ENCODE data around the gene DISC1.
A peak's percentile ranks its signal among the peaks of the same experiment; 100 is the strongest.
"Not testable (repeated sequence)": the region's sequence is repeated elsewhere in the genome, so short reads cannot be mapped to it uniquely, and the experiment has no call there.

DISC1 gene

GRCh38 chr1:231933711-231934626, 307.4 kb downstream of the DISC1 start:
- no peak for DNase-seq (ENCODE audit: low read depth)

- DNase-seq (ENCODE audit: low read depth) = no peak
Observed at GRCh38 chr1:231934797-231935196, 308.2 kb downstream of the DISC1 start.

GRCh38 chr1:231935856-231936255, 309.3 kb downstream of the DISC1 start:
- DNase-seq (ENCODE audit: low read depth) = no peak

- DNase-seq (ENCODE audit: low read depth) = no peak
Observed at GRCh38 chr1:231936983-231937775, 310.6 kb downstream of the DISC1 start.

GRCh38 chr1:231938211-231938610, 311.6 kb downstream of the DISC1 start:
- DNase-seq (ENCODE audit: low read depth) = no peak

- DNase-seq (ENCODE audit: low read depth) = no peak
Observed at GRCh38 chr1:231938711-231939110, 312.1 kb downstream of the DISC1 start.

GRCh38 chr1:231939118-231939517, 312.5 kb downstream of the DISC1 start:
- DNase-seq (ENCODE audit: low read depth) = no peak

GRCh38 chr1:231940116-231940515, 313.5 kb downstream of the DISC1 start:
- DNase-seq (ENCODE audit: low read depth) = no peak

- DNase-seq (ENCODE audit: low read depth) = no peak
Observed at GRCh38 chr1:231940701-231941100, 314.1 kb downstream of the DISC1 start.

- no peak for DNase-seq (ENCODE audit: low read depth)
Observed at GRCh38 chr1:231943084-231943483, 316.5 kb downstream of the DISC1 start.

GRCh38 chr1:231948102-231948501, 321.5 kb downstream of the DISC1 start:
- DNase-seq (ENCODE audit: low read depth) = not testable (repeated sequence)

- DNase-seq (ENCODE audit: low read depth) = no peak
Observed at GRCh38 chr1:231949277-231950091, 322.9 kb downstream of the DISC1 start.

GRCh38 chr1:231950331-231951128, 323.9 kb downstream of the DISC1 start:
- DNase-seq (ENCODE audit: low read depth) = no peak

- DNase-seq (ENCODE audit: low read depth) = peak; percentile 77
Observed at GRCh38 chr1:231951374-231951773, 324.8 kb downstream of the DISC1 start.

- no peak for DNase-seq (ENCODE audit: low read depth)
Observed at GRCh38 chr1:231952154-231952553, 325.6 kb downstream of the DISC1 start.

GRCh38 chr1:231953660-231954059, 327.1 kb downstream of the DISC1 start:
- no peak for DNase-seq (ENCODE audit: low read depth)

GRCh38 chr1:231954751-231955150, 328.2 kb downstream of the DISC1 start:
- no peak for DNase-seq (ENCODE audit: low read depth)

- no peak for DNase-seq (ENCODE audit: low read depth)
Observed at GRCh38 chr1:231957359-231957758, 330.8 kb downstream of the DISC1 start.

GRCh38 chr1:231958448-231958847, 331.9 kb downstream of the DISC1 start:
- DNase-seq (ENCODE audit: low read depth) = peak; percentile 29

GRCh38 chr1:231959225-231959884, 332.8 kb downstream of the DISC1 start:
- no peak for DNase-seq (ENCODE audit: low read depth)

- not testable (repeated sequence) for DNase-seq (ENCODE audit: low read depth)
Observed at GRCh38 chr1:231961801-231962200, 335.2 kb downstream of the DISC1 start.

All from stromal cell of bone marrow (primary cell).